ENCODE results near the gene FNTB. TPM values are rescaled to one million over a fixed set of nuclear protein-coding genes. Genes with fewer than 3 reads are reported as not detected.

FNTB gene
- total RNA-seq, 1 experiment from 2014 or later = 26.7 TPM

GRCh38 chr14:64955297-64955696, 31.4 kb upstream of the FNTB start:
- no TSS peak for BruUV-seq (replicated peaks)
- no peak for ATAC-seq
- Histone ChIP-seq H3K4me2 (ENCODE audit: low read length) (no peak overlapping the region), H3K9me2 (ENCODE audit: insufficient read depth) (no peaks in the 10 kb centered on the region), H3K9me3 (ENCODE audit: control insufficient read depth in 1 of 2, insufficient read depth in 1 of 2, low read depth in 1 of 2, low read length in 2 of 2) (no peaks in the 10 kb centered on the region), H4K20me1 (ENCODE audit: insufficient read depth) (no peaks in the 10 kb centered on the region), H3K4me1 (ENCODE audit: control insufficient read depth in 1 of 2, insufficient read depth in 2 of 2, low read length in 2 of 2) (no peaks in the 10 kb centered on the region), H3K36me3 (ENCODE audit: control insufficient read depth in 1 of 2, insufficient read depth in 2 of 2, low read length in 2 of 2) (no peaks in the 10 kb centered on the region), H2AFZ (ENCODE audit: low read depth, low read length, poor library complexity, severe bottlenecking) (no peak overlapping the region), H3K4me3 (replicated peaks in 1 of 2; ENCODE audit: low read depth in 1 of 2, low read length in 2 of 2) (no peak overlapping the region), H3K79me2 (ENCODE audit: insufficient read depth, low read length) (no peaks in the 10 kb centered on the region), H3K9ac (ENCODE audit: low read length) (no peak overlapping the region), H3K27me3 (ENCODE audit: insufficient read depth, low read length) (no peaks in the 10 kb centered on the region), H3K27ac (ENCODE audit: low read depth, low read length) (no peak overlapping the region)
- TF ChIP-seq RAD21 (IDR thresholded peaks at IDR 0.05; ENCODE audit: low read depth) (no peak), POLR2AphosphoS5 (IDR thresholded peaks at IDR 0.05; ENCODE audit: low read depth, low read length) (no peak), ELF1 (IDR thresholded peaks at IDR 0.05; ENCODE audit: borderline replicate concordance, low read depth) (no peak), SIN3A (IDR thresholded peaks at IDR 0.05; ENCODE audit: low read depth) (no peak), FOSL1 (IDR thresholded peaks at IDR 0.05; ENCODE audit: low read depth) (no peak), ZNF274 (IDR thresholded peaks at IDR 0.05; ENCODE audit: low read depth, low read length) (no peak), EGR1 (IDR thresholded peaks at IDR 0.05; ENCODE audit: low read depth) (no peak), EZH2phosphoT487 (IDR thresholded peaks at IDR 0.05; ENCODE audit: borderline replicate concordance) (no peak), ZFX (IDR thresholded peaks at IDR 0.05) (no peak), MAX (IDR thresholded peaks at IDR 0.05) (no peak), SP1 (IDR thresholded peaks at IDR 0.05; ENCODE audit: low read depth) (no peak)
- TF ChIP-seq, protein P1, sequence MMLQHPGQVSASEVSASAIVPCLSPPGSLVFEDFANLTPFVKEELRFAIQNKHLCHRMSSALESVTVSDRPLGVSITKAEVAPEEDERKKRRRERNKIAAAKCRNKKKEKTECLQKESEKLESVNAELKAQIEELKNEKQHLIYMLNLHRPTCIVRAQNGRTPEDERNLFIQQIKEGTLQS (IDR thresholded peaks at IDR 0.05) = no peak
- TF ChIP-seq, protein P2, sequence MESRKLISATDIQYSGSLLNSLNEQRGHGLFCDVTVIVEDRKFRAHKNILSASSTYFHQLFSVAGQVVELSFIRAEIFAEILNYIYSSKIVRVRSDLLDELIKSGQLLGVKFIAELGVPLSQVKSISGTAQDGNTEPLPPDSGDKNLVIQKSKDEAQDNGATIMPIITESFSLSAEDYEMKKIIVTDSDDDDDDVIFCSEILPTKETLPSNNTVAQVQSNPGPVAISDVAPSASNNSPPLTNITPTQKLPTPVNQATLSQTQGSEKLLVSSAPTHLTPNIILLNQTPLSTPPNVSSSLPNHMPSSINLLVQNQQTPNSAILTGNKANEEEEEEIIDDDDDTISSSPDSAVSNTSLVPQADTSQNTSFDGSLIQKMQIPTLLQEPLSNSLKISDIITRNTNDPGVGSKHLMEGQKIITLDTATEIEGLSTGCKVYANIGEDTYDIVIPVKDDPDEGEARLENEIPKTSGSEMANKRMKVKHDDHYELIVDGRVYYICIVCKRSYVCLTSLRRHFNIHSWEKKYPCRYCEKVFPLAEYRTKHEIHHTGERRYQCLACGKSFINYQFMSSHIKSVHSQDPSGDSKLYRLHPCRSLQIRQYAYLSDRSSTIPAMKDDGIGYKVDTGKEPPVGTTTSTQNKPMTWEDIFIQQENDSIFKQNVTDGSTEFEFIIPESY (IDR thresholded peaks at IDR 0.05; ENCODE audit: extremely low read depth, insufficient replicate concordance, low read length) = no peak
- TF ChIP-seq, protein P3, sequence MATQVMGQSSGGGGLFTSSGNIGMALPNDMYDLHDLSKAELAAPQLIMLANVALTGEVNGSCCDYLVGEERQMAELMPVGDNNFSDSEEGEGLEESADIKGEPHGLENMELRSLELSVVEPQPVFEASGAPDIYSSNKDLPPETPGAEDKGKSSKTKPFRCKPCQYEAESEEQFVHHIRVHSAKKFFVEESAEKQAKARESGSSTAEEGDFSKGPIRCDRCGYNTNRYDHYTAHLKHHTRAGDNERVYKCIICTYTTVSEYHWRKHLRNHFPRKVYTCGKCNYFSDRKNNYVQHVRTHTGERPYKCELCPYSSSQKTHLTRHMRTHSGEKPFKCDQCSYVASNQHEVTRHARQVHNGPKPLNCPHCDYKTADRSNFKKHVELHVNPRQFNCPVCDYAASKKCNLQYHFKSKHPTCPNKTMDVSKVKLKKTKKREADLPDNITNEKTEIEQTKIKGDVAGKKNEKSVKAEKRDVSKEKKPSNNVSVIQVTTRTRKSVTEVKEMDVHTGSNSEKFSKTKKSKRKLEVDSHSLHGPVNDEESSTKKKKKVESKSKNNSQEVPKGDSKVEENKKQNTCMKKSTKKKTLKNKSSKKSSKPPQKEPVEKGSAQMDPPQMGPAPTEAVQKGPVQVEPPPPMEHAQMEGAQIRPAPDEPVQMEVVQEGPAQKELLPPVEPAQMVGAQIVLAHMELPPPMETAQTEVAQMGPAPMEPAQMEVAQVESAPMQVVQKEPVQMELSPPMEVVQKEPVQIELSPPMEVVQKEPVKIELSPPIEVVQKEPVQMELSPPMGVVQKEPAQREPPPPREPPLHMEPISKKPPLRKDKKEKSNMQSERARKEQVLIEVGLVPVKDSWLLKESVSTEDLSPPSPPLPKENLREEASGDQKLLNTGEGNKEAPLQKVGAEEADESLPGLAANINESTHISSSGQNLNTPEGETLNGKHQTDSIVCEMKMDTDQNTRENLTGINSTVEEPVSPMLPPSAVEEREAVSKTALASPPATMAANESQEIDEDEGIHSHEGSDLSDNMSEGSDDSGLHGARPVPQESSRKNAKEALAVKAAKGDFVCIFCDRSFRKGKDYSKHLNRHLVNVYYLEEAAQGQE (IDR thresholded peaks at IDR 0.05; ENCODE audit: low read depth) = no peak
- ChIA-PET POLR2A (no interaction called here), CTCF (no interaction called here), RAD21 (ENCODE audit: low non-redundant PET in 1 of 2, low total read pairs in 2 of 2, uncharacterized antibody in 2 of 2, unreplicated experiment in 2 of 2) (no interaction called here)
- no peak for DNase-seq (ENCODE audit: low read depth, low spot score)
- intact Hi-C loops (cut with micrococcal nuclease) = no loop called here
